Gastroesophageal sphincter (tissue), 3 donors: Measurements from ENCODE around the gene ANXA11.
"Not testable (repeated sequence)": the region's sequence is repeated elsewhere in the genome, so short reads cannot be mapped to it uniquely, and the experiment has no call there.

Experiments used
- EP300 ChIP-seq: sonication (generic); formaldehyde crosslinking; IDR thresholded peaks from one replicate; pipeline ENCODE4 v1.6.1; 2017; ENCODE audit warnings: antibody characterized with exemption, mild to moderate bottlenecking
- POLR2A ChIP-seq, 2 donors: fragments of 450-650 bp; IDR thresholded peaks; one replicate each; pipeline ENCODE4 v1.6.1; 2017; ENCODE audit warnings: antibody characterized with exemption in 2 of 2, mild to moderate bottlenecking in 2 of 2, moderate library complexity in 1 of 2
- POLR2AphosphoS5 ChIP-seq: sonication (generic); formaldehyde crosslinking; IDR thresholded peaks from one replicate; pipeline ENCODE4 v1.6.1; 2017; ENCODE audit warnings: antibody characterized with exemption
- TF ChIP-seq, protein P1 (sequence below), 4 experiments: fragments of 200-600 bp in 2 of 4; fragments of 450-650 bp in 2 of 4; sonication (generic) in 1 of 4; IDR thresholded peaks; one replicate each; pipeline ENCODE4 v1.5.1; 2017 to 2019; ENCODE audit warnings: antibody characterized with exemption in 4 of 4, mild to moderate bottlenecking in 2 of 4, moderate library complexity in 2 of 4

DNA sequence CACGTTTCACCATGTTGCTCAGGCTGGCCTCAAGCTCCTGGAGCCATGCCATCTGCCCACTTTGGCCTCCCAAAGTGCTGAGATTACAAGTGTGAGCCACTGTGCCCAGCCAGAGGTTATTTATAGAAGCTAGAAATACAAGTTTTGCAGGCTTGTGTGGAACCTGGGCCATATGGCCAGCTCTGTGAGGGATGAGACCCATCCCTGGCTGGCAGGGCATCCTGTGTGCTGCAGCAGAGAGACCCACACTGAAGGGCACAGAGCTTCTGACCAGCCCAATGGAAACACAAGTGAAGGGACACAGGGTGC is 48.6 kb upstream of the ANXA11 start:
- TF ChIP-seq, protein P1, sequence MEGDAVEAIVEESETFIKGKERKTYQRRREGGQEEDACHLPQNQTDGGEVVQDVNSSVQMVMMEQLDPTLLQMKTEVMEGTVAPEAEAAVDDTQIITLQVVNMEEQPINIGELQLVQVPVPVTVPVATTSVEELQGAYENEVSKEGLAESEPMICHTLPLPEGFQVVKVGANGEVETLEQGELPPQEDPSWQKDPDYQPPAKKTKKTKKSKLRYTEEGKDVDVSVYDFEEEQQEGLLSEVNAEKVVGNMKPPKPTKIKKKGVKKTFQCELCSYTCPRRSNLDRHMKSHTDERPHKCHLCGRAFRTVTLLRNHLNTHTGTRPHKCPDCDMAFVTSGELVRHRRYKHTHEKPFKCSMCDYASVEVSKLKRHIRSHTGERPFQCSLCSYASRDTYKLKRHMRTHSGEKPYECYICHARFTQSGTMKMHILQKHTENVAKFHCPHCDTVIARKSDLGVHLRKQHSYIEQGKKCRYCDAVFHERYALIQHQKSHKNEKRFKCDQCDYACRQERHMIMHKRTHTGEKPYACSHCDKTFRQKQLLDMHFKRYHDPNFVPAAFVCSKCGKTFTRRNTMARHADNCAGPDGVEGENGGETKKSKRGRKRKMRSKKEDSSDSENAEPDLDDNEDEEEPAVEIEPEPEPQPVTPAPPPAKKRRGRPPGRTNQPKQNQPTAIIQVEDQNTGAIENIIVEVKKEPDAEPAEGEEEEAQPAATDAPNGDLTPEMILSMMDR (IDR thresholded peaks at IDR 0.05): not testable (repeated sequence)
- not testable (repeated sequence) for TF ChIP-seq EP300; POLR2AphosphoS5; POLR2A (IDR thresholded peaks at IDR 0.05)
